Measurements from ENCODE around the gene HDAC7.
"Not testable (repeated sequence)": the region's sequence is repeated elsewhere in the genome, so short reads cannot be mapped to it uniquely, and the experiment has no call there.

HDAC7 gene

GRCh38 chr12:47812797-47813510, 6.7 kb downstream of the HDAC7 start:
- DNase-seq (ENCODE audit: low spot score) = peak; percentile 96

GRCh38 chr12:47811581-47812484, 7.9 kb downstream of the HDAC7 start:
- DNase-seq (ENCODE audit: low spot score) = peak; percentile 77

DNA sequence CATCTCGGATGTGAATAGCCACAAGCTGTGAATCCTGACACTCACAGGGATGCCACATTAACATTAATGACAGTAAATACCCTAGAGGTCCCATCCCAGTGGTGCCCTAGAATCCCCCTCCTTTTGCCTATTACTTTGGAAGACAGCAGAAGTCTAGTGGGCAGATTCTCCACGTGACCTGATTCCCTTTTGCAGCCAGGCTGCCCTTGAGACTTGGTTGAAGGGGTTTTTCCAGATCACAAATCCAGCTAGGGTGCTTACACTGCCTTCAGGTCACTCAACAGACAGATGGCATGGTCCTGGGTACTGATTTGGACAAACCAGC, 8.7 kb downstream of the HDAC7 start:
- DNase-seq (ENCODE audit: low spot score) = no peak

GRCh38 chr12:47809518-47809917, 10.2 kb downstream of the HDAC7 start:
- DNase-seq (ENCODE audit: low spot score) = not testable (repeated sequence)

DNA sequence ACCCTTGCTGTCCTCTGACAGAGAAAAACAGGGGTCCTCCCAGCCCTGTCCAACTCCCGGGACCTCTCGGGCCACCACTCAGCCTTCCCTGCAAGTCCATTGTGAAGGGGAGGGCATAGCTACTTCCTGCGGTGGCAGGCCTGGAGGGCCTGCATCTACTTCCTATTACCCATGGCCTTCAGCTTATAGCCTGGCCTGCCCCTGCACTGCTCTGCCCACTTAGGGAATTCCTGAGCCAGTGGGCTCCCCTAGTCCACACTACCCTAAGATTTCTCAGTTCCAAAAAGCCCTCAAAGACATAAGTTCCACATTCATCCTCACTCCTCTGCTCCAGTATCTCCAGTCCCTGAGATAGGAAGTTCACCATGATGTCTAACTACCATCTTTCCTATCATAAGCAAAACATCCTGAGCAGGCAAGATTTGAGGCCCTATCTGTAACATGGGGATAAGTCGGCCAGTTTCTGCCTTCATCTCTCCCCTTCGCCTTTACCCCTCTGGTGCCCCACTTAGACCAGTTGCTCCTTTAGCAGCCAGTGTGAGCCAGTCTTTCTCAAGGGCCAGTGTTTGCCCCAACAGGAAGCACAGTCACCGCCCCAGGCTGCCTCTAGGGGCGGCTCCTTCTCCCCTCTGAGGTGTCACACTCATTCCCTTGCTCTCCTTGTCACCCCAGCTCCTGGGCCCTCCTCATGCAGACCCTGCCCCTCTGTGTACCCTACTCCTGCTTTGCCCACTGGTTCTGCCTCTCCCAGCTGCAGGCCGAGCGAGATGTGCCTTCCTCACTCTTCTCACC, 10.9 kb downstream of the HDAC7 start:
- DNase-seq (ENCODE audit: low spot score) = peak; percentile 49

DNA sequence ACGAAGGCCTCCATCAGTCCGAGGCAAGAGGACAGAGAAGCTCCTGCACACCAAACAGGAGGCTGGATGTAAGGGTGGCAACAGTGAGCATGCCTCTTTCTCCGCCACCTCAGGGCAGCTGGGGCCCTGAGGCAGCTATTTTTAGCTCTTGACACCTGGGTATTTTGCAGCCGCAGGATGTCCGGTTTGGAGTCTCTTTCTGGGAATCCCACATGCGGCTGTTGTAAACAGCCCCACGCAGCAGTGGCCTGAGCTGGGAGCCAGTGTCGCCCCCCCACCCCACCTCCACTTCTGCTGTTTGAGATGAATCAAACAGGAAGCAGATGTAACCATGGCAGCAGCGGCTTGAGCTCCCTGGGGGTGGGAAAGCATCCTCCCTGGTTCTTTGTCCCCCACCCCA, 11.7 kb downstream of the HDAC7 start:
- peak; percentile 54 for DNase-seq (ENCODE audit: low spot score)

- DNase-seq (ENCODE audit: low spot score) = no peak
These were observed 12.4 kb downstream of the HDAC7 start for GRCh38 chr12:47807338-47807737.

DNA sequence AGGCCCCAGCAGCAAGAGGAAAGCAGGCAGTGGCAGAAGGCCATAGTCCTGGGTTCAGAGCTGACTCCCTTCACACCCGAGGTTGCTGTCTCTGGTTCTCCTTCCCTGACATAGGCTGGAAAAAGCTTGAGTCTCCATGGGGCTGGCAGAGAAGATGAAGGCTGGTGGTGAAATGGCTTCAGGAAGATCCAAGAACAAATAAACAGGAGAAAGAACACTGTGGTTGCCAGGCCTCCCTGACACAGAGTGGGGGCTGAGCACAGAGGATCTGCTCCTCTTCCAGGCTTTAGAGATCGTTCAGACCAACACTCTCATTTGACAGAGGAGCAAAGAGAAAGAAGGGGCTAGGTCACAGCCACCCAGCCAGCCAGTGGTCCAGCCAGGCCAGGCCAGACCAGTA, 14.3 kb downstream of the HDAC7 start:
- no peak for DNase-seq (ENCODE audit: low spot score)

DNA sequence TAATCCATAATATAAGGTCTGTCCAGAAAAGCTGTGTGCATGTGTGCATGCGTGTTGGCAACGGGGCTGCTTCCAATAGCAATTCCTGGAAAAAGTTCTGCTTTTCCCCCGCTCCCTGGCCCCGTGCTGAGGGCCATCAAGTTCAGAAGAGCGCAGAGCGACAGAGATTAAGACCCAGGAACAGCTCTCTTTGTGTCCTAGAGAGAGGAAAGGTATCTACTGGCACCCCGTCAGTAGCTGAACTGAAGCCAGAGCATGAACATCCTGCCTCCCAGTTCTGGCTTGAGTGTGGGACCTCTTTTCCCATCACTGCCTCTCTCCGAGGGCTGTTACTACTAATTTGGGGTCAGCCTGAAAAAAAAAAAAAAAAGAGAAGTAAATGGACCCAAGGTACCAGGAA, 15.5 kb downstream of the HDAC7 start:
- no peak for DNase-seq (ENCODE audit: low spot score)

DNA sequence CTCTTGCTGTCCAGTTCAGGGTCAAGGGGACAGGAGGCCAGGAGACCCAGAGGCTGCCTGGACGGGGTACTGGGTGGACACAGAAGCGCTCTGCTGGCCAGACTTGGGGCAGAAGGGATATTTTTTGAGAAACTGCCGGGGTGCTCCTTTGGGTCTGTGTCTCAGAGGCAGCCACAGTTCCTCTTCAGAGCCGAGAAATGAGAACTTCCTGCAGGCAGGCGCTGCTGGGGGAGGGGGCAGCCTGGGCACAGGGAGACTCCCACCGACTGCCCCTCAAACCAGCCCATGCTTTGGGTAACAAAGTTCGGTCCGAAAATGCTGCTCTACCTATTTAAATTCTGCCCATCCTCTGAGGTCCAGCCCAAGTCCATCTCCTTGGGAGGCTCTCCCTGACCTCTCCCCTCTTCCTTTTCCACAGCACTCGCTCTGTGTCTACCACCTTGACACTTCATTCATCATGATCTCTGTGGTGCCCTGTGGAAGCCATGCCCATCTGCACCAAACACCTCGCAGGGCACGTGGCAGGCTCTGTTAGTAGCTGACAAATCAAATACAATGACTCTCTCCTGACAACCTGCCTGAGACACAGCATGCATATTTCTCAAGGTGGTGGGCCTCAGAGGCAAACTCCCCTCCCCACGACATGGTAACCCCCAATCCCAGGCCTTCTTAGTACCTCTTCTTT, 16.4 kb downstream of the HDAC7 start:
- DNase-seq (ENCODE audit: low spot score) = no peak

DNA sequence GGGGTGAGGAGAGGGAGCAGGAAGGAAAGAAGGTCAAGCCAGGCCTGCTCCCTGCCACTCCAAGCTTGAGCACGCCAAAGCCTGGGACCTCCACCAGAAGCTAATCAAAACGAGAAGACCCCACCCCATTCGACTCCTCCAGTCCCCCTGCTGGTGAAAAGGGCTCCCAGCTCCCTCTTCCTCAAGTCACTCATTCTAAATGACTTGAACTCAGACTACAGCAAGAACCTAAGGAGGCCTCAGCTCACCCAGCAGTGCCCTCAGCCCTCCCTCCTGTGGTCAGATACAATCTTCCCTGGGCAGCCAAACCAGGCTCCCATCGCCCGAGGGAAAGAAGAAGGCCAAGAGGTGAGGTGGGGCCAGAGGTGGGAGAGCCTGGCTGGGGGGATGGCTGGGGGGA, 17.4 kb downstream of the HDAC7 start:
- DNase-seq (ENCODE audit: low spot score) = no peak

GRCh38 chr12:47801904-47802246, 17.8 kb downstream of the HDAC7 start:
- DNase-seq (ENCODE audit: low spot score) = no peak

GRCh38 chr12:47801170-47801903, 18.4 kb downstream of the HDAC7 start:
- peak; percentile 86 for DNase-seq (ENCODE audit: low spot score)

GRCh38 chr12:47800582-47800981, 19.1 kb downstream of the HDAC7 start:
- DNase-seq (ENCODE audit: low spot score) = no peak

DNA sequence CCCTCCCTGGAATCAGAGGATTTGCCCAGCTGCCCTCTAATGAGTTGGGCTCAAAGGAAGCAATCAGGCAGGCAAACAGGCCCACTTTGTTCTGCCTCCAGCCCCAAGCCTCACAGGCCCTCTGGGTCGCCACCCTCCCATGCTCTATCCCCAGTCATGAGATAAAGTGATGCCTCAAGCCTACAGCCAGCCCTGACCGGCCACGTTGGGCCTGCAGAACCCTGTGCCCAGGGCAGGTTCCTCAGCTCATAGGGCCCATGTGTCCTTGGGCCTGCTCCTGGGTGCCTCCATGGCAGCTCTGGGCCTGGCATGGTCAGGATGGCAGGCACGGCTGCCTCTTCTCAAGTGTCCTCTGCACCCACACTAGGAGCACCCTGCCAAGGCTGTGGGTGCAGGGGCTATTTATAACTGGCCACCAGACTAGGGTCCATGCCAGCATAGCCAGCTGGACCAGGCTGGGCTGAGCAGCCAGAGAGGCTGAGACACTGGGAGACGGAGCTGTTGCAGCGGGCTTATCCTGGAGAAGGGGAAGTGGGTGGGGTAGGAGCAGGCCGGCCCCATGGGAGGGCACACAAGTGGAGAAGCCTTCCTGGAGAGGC, 20.2 kb downstream of the HDAC7 start:
- no peak for DNase-seq (ENCODE audit: low spot score)

DNA sequence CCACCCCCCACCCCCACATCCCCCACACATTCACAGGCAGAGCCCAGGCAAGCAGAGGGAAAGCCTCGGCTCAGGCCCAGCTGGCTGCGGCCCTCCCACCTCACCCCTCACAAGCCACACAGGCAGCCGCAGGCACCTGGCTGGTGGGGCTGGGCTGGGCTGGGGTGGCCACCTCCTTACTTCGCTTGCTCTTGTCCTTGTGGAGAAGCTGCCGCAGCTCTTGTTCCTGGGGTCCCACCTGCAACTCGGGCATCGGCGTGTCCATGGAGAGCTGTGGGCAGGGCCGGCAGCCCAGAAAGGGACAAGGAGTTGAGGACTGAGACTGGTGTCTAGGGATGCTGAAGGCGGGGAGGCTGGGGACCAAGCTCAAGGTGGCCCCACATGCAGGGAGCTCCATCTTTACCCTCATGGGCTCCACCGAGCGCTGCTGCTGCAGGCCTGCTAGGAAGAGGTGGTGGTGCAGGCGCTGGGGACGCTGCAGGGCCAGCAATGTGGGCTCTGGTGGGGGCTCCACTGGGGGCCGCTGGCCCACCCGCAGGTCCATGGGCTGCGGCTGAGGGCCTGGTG, 21.2 kb downstream of the HDAC7 start:
- no peak for DNase-seq (ENCODE audit: low spot score)

GRCh38 chr12:47797441-47797840, 22.3 kb downstream of the HDAC7 start:
- no peak for DNase-seq (ENCODE audit: low spot score)

- no peak for DNase-seq (ENCODE audit: low spot score)
These were observed 23.8 kb downstream of the HDAC7 start for GRCh38 chr12:47795814-47796411.

- DNase-seq (ENCODE audit: low spot score) = no peak
These were observed 24.4 kb downstream of the HDAC7 start for GRCh38 chr12:47795121-47795813.

- DNase-seq (ENCODE audit: low spot score) = no peak
These were observed 25.0 kb downstream of the HDAC7 start for GRCh38 chr12:47794679-47795078.
